ENCODE measurements around the gene GCNT2.

DNA sequence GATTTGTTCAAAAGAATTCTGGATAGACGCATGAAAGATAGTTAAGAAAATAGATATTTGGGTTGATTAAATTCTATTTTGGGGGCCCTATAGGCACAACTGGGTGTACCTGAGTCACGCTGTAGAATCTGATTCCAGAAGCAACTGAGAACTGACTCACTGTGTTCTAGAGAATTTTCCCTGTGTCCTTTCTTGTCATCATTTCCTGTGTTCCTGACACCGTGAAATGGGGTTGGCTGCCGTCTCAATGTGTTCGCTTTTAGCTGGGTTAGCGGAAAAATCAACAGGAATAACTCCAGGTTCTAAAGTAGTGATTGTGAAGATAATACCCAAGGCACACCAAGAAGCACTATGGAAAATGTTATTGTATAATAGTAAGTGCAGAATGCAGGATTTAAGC lies 5.0 kb downstream of the GCNT2 start:
- no peak for TF ChIP-seq POLR2A (IDR thresholded peaks at IDR 0.05)
- TF ChIP-seq, protein P1, sequence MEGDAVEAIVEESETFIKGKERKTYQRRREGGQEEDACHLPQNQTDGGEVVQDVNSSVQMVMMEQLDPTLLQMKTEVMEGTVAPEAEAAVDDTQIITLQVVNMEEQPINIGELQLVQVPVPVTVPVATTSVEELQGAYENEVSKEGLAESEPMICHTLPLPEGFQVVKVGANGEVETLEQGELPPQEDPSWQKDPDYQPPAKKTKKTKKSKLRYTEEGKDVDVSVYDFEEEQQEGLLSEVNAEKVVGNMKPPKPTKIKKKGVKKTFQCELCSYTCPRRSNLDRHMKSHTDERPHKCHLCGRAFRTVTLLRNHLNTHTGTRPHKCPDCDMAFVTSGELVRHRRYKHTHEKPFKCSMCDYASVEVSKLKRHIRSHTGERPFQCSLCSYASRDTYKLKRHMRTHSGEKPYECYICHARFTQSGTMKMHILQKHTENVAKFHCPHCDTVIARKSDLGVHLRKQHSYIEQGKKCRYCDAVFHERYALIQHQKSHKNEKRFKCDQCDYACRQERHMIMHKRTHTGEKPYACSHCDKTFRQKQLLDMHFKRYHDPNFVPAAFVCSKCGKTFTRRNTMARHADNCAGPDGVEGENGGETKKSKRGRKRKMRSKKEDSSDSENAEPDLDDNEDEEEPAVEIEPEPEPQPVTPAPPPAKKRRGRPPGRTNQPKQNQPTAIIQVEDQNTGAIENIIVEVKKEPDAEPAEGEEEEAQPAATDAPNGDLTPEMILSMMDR (IDR thresholded peaks at IDR 0.05 in 8 of 11, conservative IDR thresholded peaks at IDR 0.05 in 3 of 11): no peak
- TF ChIP-seq POLR2AphosphoS5 (IDR thresholded peaks at IDR 0.05): peak in 1 of 3 donors; percentile 67

Data from spleen (tissue), 7 donors.